ENCODE measurements around the gene SPPL2C. TPM values are rescaled to one million over a fixed set of nuclear protein-coding genes. Genes with fewer than 3 reads are reported as not detected.
A peak's percentile ranks its signal among the peaks of the same experiment; 100 is the strongest.

Gene SPPL2C
- total RNA-seq, 2 experiments from 2014 or later, result not detected

DNA sequence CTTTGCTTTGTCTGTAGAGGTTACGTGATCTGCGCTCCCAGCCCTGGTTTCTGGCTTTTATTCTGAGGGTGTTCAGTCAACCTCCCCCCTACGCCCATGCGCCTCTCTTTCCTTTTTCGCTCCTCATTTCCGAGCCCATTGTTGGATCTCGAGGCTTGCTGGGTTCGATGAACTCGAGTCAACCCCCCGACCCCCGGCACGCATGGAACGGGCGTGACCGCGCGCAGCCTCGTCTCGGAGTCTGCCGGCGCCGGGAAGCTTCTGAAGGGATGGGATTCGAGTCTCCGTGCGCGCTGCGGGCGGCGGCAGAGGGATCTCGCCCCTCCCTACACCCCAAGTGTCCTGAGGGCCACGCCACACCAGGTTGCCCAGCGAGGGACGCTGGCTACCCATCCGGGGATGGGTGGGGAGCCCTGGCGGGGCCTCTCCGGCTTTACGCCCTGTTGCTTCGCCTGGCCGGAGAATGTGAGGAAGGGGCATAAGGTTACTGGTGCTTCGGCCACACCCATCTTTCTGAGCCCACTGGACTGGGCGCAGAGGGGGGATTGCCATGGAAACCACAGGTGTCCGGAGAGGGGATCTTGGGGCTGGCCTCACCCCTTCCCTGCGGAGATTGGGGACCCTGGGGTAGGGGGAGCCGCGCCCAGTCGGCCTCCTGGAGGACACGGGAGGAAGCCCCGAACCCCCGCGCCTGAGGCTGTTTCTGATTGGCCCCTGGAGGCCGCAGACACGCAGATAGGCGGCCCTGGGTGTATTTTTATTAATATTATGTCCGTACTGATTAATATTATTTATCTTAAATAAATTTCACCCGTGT is 51.5 kb downstream of the SPPL2C start:
- no peaks in the 10 kb centered on the region for H3K9me3 ChIP-seq (ENCODE audit: low read length)
- no peak overlapping the region for H2AFZ ChIP-seq (ENCODE audit: low read length)
- no TSS peak for BruUV-seq (replicated peaks)
- TF ChIP-seq, protein P1, sequence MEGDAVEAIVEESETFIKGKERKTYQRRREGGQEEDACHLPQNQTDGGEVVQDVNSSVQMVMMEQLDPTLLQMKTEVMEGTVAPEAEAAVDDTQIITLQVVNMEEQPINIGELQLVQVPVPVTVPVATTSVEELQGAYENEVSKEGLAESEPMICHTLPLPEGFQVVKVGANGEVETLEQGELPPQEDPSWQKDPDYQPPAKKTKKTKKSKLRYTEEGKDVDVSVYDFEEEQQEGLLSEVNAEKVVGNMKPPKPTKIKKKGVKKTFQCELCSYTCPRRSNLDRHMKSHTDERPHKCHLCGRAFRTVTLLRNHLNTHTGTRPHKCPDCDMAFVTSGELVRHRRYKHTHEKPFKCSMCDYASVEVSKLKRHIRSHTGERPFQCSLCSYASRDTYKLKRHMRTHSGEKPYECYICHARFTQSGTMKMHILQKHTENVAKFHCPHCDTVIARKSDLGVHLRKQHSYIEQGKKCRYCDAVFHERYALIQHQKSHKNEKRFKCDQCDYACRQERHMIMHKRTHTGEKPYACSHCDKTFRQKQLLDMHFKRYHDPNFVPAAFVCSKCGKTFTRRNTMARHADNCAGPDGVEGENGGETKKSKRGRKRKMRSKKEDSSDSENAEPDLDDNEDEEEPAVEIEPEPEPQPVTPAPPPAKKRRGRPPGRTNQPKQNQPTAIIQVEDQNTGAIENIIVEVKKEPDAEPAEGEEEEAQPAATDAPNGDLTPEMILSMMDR (conservative IDR thresholded peaks at IDR 0.05; ENCODE audit: low read length), result no peak
- TF ChIP-seq EZH2phosphoT487 (IDR thresholded peaks at IDR 0.05; ENCODE audit: borderline replicate concordance, low read depth, low read length), result no peak
- POLR2A ChIA-PET, result no interaction called here
- H3K9me2 ChIP-seq (ENCODE audit: insufficient read depth, low read length), result no peaks in the 10 kb centered on the region
- no peak overlapping the region for H3K4me3 ChIP-seq (ENCODE audit: low read depth, low read length, poor library complexity, severe bottlenecking)
- H4K20me1 ChIP-seq (ENCODE audit: insufficient read depth, low read length), result no peaks in the 10 kb centered on the region
- no peak overlapping the region for H3K27ac ChIP-seq (ENCODE audit: low read depth, low read length, poor library complexity, severe bottlenecking)
- peaks cover 7% of the 10 kb centered on the region for H3K4me1 ChIP-seq (ENCODE audit: insufficient read depth, low read length, poor library complexity, severe bottlenecking)
- DNase-seq (ENCODE audit: low spot score), result no peak
- peak overlapping the region; percentile 56; the same call in 1 of the 2 replicates for H3K4me2 ChIP-seq (ENCODE audit: low read length)
- no peaks in the 10 kb centered on the region for H3K36me3 ChIP-seq (ENCODE audit: insufficient read depth, low read length)
- H3K79me2 ChIP-seq (ENCODE audit: insufficient read depth, low read depth, low read length), result no peaks in the 10 kb centered on the region
- intact Hi-C loops (cut with micrococcal nuclease; ENCODE audit: unreplicated experiment), result no loop called here
- CTCF ChIA-PET (ENCODE audit: unreplicated experiment), result no interaction called here

Other genes starting within 250 kb of the SPPL2C start
- not detected in 2 replicates for gene CRHR1, start 60.6 kb upstream of the SPPL2C start, total RNA-seq (2014; rRNA removed; shearing (Covaris generic))
- not detected in 2 replicates for gene CRHR1, start 60.6 kb upstream of the SPPL2C start, total RNA-seq (2022)
- gene MAPT, start 49.7 kb downstream of the SPPL2C start, total RNA-seq (2014; rRNA removed; shearing (Covaris generic)), result 0.44 TPM in 1 of 2 replicates, not detected in the other
- gene MAPT, start 49.7 kb downstream of the SPPL2C start, total RNA-seq (2022), result not detected in 2 replicates
- gene STH, start 154.4 kb downstream of the SPPL2C start, total RNA-seq (2014; rRNA removed; shearing (Covaris generic)), result not detected in 2 replicates
- not detected in 2 replicates for gene STH, start 154.4 kb downstream of the SPPL2C start, total RNA-seq (2022)